Endothelial cell of umbilical vein (primary cell): Measurements from ENCODE around the gene CFAP126. TPM values are rescaled to one million over a fixed set of nuclear protein-coding genes. Genes with fewer than 3 reads are reported as not detected.
"Not testable (repeated sequence)": the region's sequence is repeated elsewhere in the genome, so short reads cannot be mapped to it uniquely, and the experiment has no call there.

Experiments used
- BruUV-seq: library from RNA; stranded (reverse); fragments of 400-500 nt; replicated peaks from 2 replicates; lab custom pipeline; 2021; lab: Mats Ljungman, UMichigan
- CTCF ChIA-PET: fragments of 300-600, 350-600 bp; sonication (Branson Sonifier 250); formaldehyde crosslinking; loops from one replicate; lab custom pipeline; 2021; ENCODE audit warnings: antibody characterized with exemption, inconsistent platforms; lab: Charles Lee
- POLR2A ChIA-PET: fragments of 300-600, 350-600 bp; sonication (Branson Sonifier 250); formaldehyde crosslinking; loops from one replicate; lab custom pipeline; 2021; ENCODE audit warnings: antibody characterized with exemption, inconsistent platforms; lab: Charles Lee
- DNase-seq: peaks from one replicate; pipeline ENCODE4 v3.0.0-alpha.2; 2011; ENCODE audit warnings: low read depth, low spot score
- FAIRE-seq: peaks from 2 replicates; lab custom pipeline; 2011; peaks lifted over from hg19 to GRCh38; lab: Jason Lieb, UNC
- H2AFZ ChIP-seq: 2 replicates; pipeline ENCODE4 v1.6.0; 2012; ENCODE audit warnings: low read depth, low read length, control low read depth, inconsistent platforms
- H3K27ac ChIP-seq: 2 replicates; pipeline ENCODE4 v1.5.1; 2011; ENCODE audit warnings: low read depth, mild to moderate bottlenecking, control low read depth, low read length, moderate library complexity; ENCODE audit not compliant: insufficient read depth
- H3K27me3 ChIP-seq, 2 experiments: 2 replicates each; pipeline versions ENCODE4 v1.6.0 to v1.6.1; 2011; ENCODE audit warnings: low read length in 2 of 2, mixed read lengths in 1 of 2; ENCODE audit not compliant: control insufficient read depth in 2 of 2, insufficient read depth in 2 of 2
- H3K36me3 ChIP-seq, 2 experiments: 2 replicates in 1 of 2; 3 replicates in 1 of 2; pipeline ENCODE4 v1.5.1; 2011; ENCODE audit warnings: low read length in 2 of 2, mild to moderate bottlenecking in 1 of 2, moderate library complexity in 1 of 2; ENCODE audit not compliant: control insufficient read depth in 2 of 2, insufficient read depth in 2 of 2; ENCODE audit errors: extremely low read depth in 1 of 2
- H3K4me1 ChIP-seq: 3 replicates; pipeline ENCODE4 v1.5.1; 2011; ENCODE audit warnings: mild to moderate bottlenecking, low read length; ENCODE audit not compliant: control insufficient read depth, insufficient read depth; ENCODE audit errors: extremely low read depth
- H3K4me2 ChIP-seq: 2 replicates; pipeline ENCODE4 v1.6.1; 2011; ENCODE audit warnings: low read length, control low read depth, mixed read lengths; ENCODE audit not compliant: insufficient read depth
- H3K4me3 ChIP-seq, 3 experiments: fragments of 200-600 bp in 1 of 3; sonication (generic), shearing (Covaris generic) in 1 of 3; replicated peaks in 1 of 3; 2 replicates each; pipeline ENCODE4 v1.5.1; 2011 to 2016; ENCODE audit warnings: control low read depth in 3 of 3, low read length in 3 of 3, mild to moderate bottlenecking in 2 of 3, inconsistent platforms in 1 of 3, low read depth in 1 of 3, moderate library complexity in 1 of 3; ENCODE audit not compliant: insufficient read depth in 1 of 3
- H3K79me2 ChIP-seq: 2 replicates; pipeline ENCODE4 v1.6.0; 2012; ENCODE audit warnings: low read length, inconsistent platforms; ENCODE audit not compliant: control insufficient read depth, insufficient read depth
- H3K9ac ChIP-seq: replicated peaks from 2 replicates; pipeline ENCODE3; 2011; ENCODE audit warnings: low read length, control low read depth; ENCODE audit not compliant: insufficient read depth; ENCODE audit errors: extremely low read depth
- H3K9me1 ChIP-seq: replicated peaks from 3 replicates; pipeline ENCODE4 v1.6.0; 2011; ENCODE audit warnings: mild to moderate bottlenecking, low read length; ENCODE audit not compliant: control insufficient read depth, insufficient read depth; ENCODE audit errors: extremely low read depth
- H3K9me3 ChIP-seq: replicated peaks from 2 replicates; pipeline ENCODE4 v1.5.1; 2012; ENCODE audit warnings: low read length, inconsistent platforms; ENCODE audit not compliant: control insufficient read depth, insufficient read depth
- H4K20me1 ChIP-seq: replicated peaks from 2 replicates; pipeline ENCODE3; 2011; ENCODE audit warnings: mild to moderate bottlenecking, low read length; ENCODE audit not compliant: control insufficient read depth, insufficient read depth; ENCODE audit errors: extremely low read depth
- FOS ChIP-seq: IDR thresholded peaks from 2 replicates; pipeline ENCODE4 v1.6.1; 2011; ENCODE audit warnings: mild to moderate bottlenecking, low read length, moderate library complexity, borderline replicate concordance; ENCODE audit not compliant: insufficient read depth
- GATA2 ChIP-seq: IDR thresholded peaks from 2 replicates; pipeline ENCODE4 v1.7.0; 2011; ENCODE audit warnings: low read depth, mild to moderate bottlenecking, moderate library complexity, mixed read lengths, low read length; ENCODE audit not compliant: insufficient read length, insufficient read depth
- JUN ChIP-seq: IDR thresholded peaks from 2 replicates; pipeline ENCODE4 v1.6.1; 2011; ENCODE audit warnings: borderline replicate concordance, low read depth; ENCODE audit not compliant: insufficient read length, insufficient read depth
- dilution Hi-C: fragments of 300-500 bp; cut with MboI; formaldehyde crosslinking; loops from one replicate; pipeline ENCODE4 v1.15.0; 2019; ENCODE audit warnings: low sequenced_read_pairs; ENCODE audit not compliant: extremely low pct_ligation_motif_present
- intact Hi-C: fragments of 100-400 bp; cut with micrococcal nuclease; formaldehyde crosslinking; loops from one replicate; pipeline ENCODE4 v1.10.0; 2022
- polyA plus RNA-seq, 4 experiments: library from polyadenylated mRNA; depleted of rRNA in 3 of 4; stranded (reverse) in 3 of 4; unstranded in 1 of 4; fragments of >200 nt; gene quantifications; 2 replicates each; pipeline versions ENCODE4 v1.2.1 to v1.2.3, GENCODE V29; 2011 to 2012; ENCODE audit warnings: missing spikeins in 1 of 4
- total RNA-seq: library from RNA; stranded (reverse); gene quantifications from 2 replicates; pipeline ENCODE4 v1.2.3, GENCODE V29; 2021

The CFAP126 gene
- total and polyA plus RNA-seq, 2 donors (not counting 3 experiments of a cell fraction or from before 2014, with no cell fraction given): not detected

- Histone ChIP-seq H2AFZ (no peak overlapping the region), H3K27me3 (no peaks in the 10 kb centered on the region), H3K9me1 (no peaks in the 10 kb centered on the region), H3K9ac (no peak overlapping the region), H3K9me3 (no peaks in the 10 kb centered on the region), H3K27ac (no peak overlapping the region), H3K79me2 (no peaks in the 10 kb centered on the region), H4K20me1 (no peaks in the 10 kb centered on the region), H3K36me3 (no peaks in the 10 kb centered on the region), H3K4me1 (peaks cover 3% of the 10 kb centered on the region), H3K4me2 (no peak overlapping the region), H3K4me3 (no peak overlapping the region)
- FAIRE-seq (no peak), DNase-seq (no peak)
- CTCF ChIA-PET: no interaction called here
- dilution Hi-C loops: no loop called here
- POLR2A ChIA-PET: no interaction called here
- intact Hi-C loops: loop anchor here (10.0 kb wide), 1 partner anchor 52 kb away; no protein-coding TSS in a partner anchor
- no peak for TF ChIP-seq FOS
- no TSS peak for BruUV-seq
Observed at GRCh38 chr1:161393151-161393550, 25.5 kb upstream of the CFAP126 start.

DNA sequence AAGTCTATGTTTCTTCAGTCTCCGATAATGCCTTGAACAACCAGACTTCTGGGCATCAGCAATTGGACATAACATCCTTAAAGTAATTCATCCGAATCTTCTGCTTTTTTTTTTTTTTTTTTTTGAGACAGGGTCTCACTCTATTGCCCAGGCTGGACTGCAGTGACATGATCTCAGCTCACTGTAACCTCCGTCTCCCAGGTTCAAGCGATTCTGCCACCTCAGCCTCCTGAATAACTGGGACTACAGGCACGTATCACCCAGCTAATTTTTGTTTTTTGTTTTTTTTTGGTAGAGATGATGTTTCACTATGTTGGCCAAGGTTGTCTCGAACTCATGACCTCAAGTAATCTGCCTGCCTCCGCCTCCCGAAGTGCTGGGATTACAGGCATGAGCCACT, 23.9 kb upstream of the CFAP126 start:
- H2AFZ ChIP-seq: no peak overlapping the region
- dilution Hi-C loops: no loop called here
- POLR2A ChIA-PET: interaction anchor here (0.7 kb wide), 1 partner anchor 9 kb away, joined by 4 read pairs; no protein-coding TSS in a partner anchor
- no peak overlapping the region for H3K9ac ChIP-seq
- H3K9me1 ChIP-seq: no peaks in the 10 kb centered on the region
- H3K9me3 ChIP-seq: no peaks in the 10 kb centered on the region
- no peak overlapping the region for H3K4me3 ChIP-seq
- no TSS peak for BruUV-seq
- H3K27me3 ChIP-seq: no peaks in the 10 kb centered on the region
- TF ChIP-seq FOS (no peak), GATA2 (no peak), JUN (no peak)
- H3K36me3 ChIP-seq: no peaks in the 10 kb centered on the region
- H3K79me2 ChIP-seq: no peaks in the 10 kb centered on the region
- H4K20me1 ChIP-seq: no peaks in the 10 kb centered on the region
- no peak overlapping the region for H3K27ac ChIP-seq
- peaks cover 3% of the 10 kb centered on the region for H3K4me1 ChIP-seq
- intact Hi-C loops: loop anchor here (10.0 kb wide), 1 partner anchor 53 kb away; no protein-coding TSS in a partner anchor
- CTCF ChIA-PET: no interaction called here
- FAIRE-seq: no peak
- H3K4me2 ChIP-seq: no peak overlapping the region
- DNase-seq: no peak

GRCh38 chr1:161391136-161391535, 23.5 kb upstream of the CFAP126 start:
- H3K79me2 ChIP-seq, BruUV-seq, DNase-seq, dilution Hi-C loops, H3K27ac ChIP-seq, H3K4me3 ChIP-seq, H3K9me3 ChIP-seq, H3K4me2 ChIP-seq, H3K27me3 ChIP-seq, FAIRE-seq, H3K4me1 ChIP-seq, H2AFZ ChIP-seq, H3K36me3 ChIP-seq, H3K9ac ChIP-seq, H4K20me1 ChIP-seq, H3K9me1 ChIP-seq: not testable (repeated sequence)
- intact Hi-C loops: loop anchor here (10.0 kb wide), 1 partner anchor 54 kb away; no protein-coding TSS in a partner anchor
- ChIA-PET CTCF (interaction anchor here (1.3 to 1.7 kb wide), 3 partner anchors 9 to 194 kb away, joined by 3 to 5 read pairs (median 4); no protein-coding TSS in a partner anchor), POLR2A (interaction anchor here (0.7 kb wide), 1 partner anchor 9 kb away, joined by 4 read pairs; no protein-coding TSS in a partner anchor)
